Neutrophil (primary cell): ENCODE measurements around the gene AGL.
"Not testable (repeated sequence)": the region's sequence is repeated elsewhere in the genome, so short reads cannot be mapped to it uniquely, and the experiment has no call there.

ENCODE experiments used
- H3K27ac ChIP-seq: fragments of 200-600 bp; sonication (generic); 2 replicates; pipeline ENCODE4 v1.5.1; 2016; ENCODE audit warnings: mild to moderate bottlenecking, moderate library complexity
- H3K27me3 ChIP-seq: fragments of 200-600 bp; sonication (generic); 2 replicates; pipeline ENCODE4 v1.6.0; 2016; ENCODE audit warnings: mild to moderate bottlenecking
- H3K36me3 ChIP-seq: fragments of 200-600 bp; sonication (generic); 2 replicates; pipeline ENCODE4 v1.5.1; 2017
- H3K4me1 ChIP-seq, 2 experiments: fragments of 200-600 bp in 1 of 2; sonication (generic) in 1 of 2; 1 replicate in 1 of 2; 2 replicates in 1 of 2; pipeline versions ENCODE4 v1.5.1 to v1.6.1; 2013 to 2016; ENCODE audit warnings: low read depth in 1 of 2, low read length in 1 of 2, mild to moderate bottlenecking in 1 of 2, moderate library complexity in 1 of 2; ENCODE audit not compliant: control insufficient read depth in 1 of 2, insufficient read depth in 1 of 2
- H3K4me3 ChIP-seq, 2 experiments: fragments of 200-600 bp in 1 of 2; sonication (generic) in 1 of 2; 1 replicate in 1 of 2; 2 replicates in 1 of 2; pipeline ENCODE4 v1.5.1; 2013 to 2016; ENCODE audit warnings: low read depth in 1 of 2, low read length in 1 of 2, mild to moderate bottlenecking in 1 of 2, moderate library complexity in 1 of 2
- H3K9me3 ChIP-seq: fragments of 200-600 bp; sonication (generic); 2 replicates; pipeline ENCODE4 v1.5.1; 2016
- CTCF ChIP-seq: fragments of 200-600 bp; sonication (generic); IDR thresholded peaks from 2 replicates; pipeline ENCODE4 v1.5.1; 2016; ENCODE audit warnings: antibody characterized with exemption

AGL gene

GRCh38 chr1:99957818-99958217 is 107.7 kb downstream of the AGL start:
- no peak overlapping the region for H3K4me3 ChIP-seq
- no peaks in the 10 kb centered on the region for H3K4me1 ChIP-seq
- H3K27me3 ChIP-seq: no peaks in the 10 kb centered on the region
- no peaks in the 10 kb centered on the region for H3K36me3 ChIP-seq
- H3K27ac ChIP-seq: no peak overlapping the region
- no peak for TF ChIP-seq CTCF
- H3K9me3 ChIP-seq: no peaks in the 10 kb centered on the region

DNA sequence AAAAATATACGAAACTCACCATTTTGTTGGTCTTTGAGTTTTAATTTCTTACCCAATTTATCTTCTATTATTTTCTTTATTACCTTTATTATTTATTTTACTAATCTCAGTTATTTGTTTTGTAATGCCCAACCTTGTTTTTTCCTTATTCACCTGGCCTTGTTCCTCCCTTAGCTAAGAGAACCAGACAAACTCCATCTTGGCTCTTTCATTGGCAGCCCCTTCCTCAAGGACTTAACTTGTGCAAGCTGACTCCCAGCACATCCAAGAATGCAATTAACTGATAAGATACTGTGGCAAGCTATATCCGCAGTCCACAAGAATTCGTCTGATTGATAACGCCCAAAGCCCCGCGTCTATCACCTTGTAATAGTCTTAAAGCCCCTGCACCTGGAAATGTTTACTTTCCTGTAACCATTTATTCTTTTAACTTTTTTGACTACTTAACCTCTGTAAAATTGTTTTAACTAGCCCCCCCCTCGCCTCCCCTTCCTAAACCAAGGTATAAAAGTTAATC is 109.1 kb downstream of the AGL start:
- not testable (repeated sequence) for H3K4me1 ChIP-seq, H3K9me3 ChIP-seq, H3K27ac ChIP-seq, H3K4me3 ChIP-seq, H3K27me3 ChIP-seq, H3K36me3 ChIP-seq

- H3K36me3 ChIP-seq, H3K9me3 ChIP-seq, H3K4me1 ChIP-seq, H3K4me3 ChIP-seq, H3K27me3 ChIP-seq, H3K27ac ChIP-seq: not testable (repeated sequence)
Observed at GRCh38 chr1:99960260-99960659, 110.1 kb downstream of the AGL start.

- Histone ChIP-seq H3K36me3 (no peaks in the 10 kb centered on the region), H3K4me1 (no peaks in the 10 kb centered on the region), H3K9me3 (no peaks in the 10 kb centered on the region), H3K4me3 (no peak overlapping the region), H3K27ac (no peak overlapping the region), H3K27me3 (no peaks in the 10 kb centered on the region)
- no peak for TF ChIP-seq CTCF
Observed at GRCh38 chr1:99963041-99963795, 113.1 kb downstream of the AGL start.

- peaks cover 7% of the 10 kb centered on the region in 2 experiments for H3K4me1 ChIP-seq
- H3K4me3 ChIP-seq: no peak overlapping the region
- no peaks in the 10 kb centered on the region for H3K27me3 ChIP-seq
- H3K36me3 ChIP-seq: no peaks in the 10 kb centered on the region
- no peak overlapping the region for H3K27ac ChIP-seq
- no peak for TF ChIP-seq CTCF
- no peaks in the 10 kb centered on the region for H3K9me3 ChIP-seq
Observed at GRCh38 chr1:99964806-99965205, 114.6 kb downstream of the AGL start.

GRCh38 chr1:99965646-99966375 is 115.7 kb downstream of the AGL start:
- no peaks in the 10 kb centered on the region for H3K27me3 ChIP-seq
- H3K36me3 ChIP-seq: no peaks in the 10 kb centered on the region
- H3K9me3 ChIP-seq: no peaks in the 10 kb centered on the region
- no peak overlapping the region for H3K4me3 ChIP-seq
- peaks cover 12% of the 10 kb centered on the region in 2 experiments for H3K4me1 ChIP-seq
- H3K27ac ChIP-seq: no peak overlapping the region
- TF ChIP-seq CTCF: no peak
